HG02623 (cell line): ENCODE data around the gene ARHGEF40.

Experiments used
- ATAC-seq: cut with Tn5 transposase; IDR thresholded peaks from one replicate; pipeline ENCODE4 v1.9.1; 2021; ENCODE audit warnings: moderate library complexity; ENCODE audit not compliant: unreplicated experiment

Gene ARHGEF40

DNA sequence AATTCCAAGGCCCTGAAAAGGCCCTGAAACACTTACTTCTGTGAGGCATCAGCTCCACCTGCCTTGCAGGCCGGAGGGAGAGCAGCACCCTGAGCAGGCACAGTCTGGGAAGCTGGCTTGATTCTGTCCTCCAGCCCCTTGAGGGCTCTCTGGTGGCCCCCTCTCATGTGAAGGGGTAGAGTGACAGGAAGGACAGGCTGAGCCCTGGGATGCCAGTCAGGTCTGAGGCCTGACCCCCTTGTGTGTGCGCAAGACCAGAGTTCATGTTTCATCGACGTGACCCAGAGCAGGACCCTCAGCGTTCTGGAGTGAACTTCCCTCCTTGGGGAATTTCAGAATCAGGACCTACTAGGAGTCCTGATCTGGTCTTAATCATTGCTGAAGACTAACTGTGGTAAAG lies 11.2 kb upstream of the ARHGEF40 start:
- no peak for ATAC-seq

- ATAC-seq = no peak
Measured at GRCh38 chr14:21059842-21060613, 10.1 kb upstream of the ARHGEF40 start.

- ATAC-seq = no peak
Measured at GRCh38 chr14:21060614-21061346, 9.3 kb upstream of the ARHGEF40 start.

DNA sequence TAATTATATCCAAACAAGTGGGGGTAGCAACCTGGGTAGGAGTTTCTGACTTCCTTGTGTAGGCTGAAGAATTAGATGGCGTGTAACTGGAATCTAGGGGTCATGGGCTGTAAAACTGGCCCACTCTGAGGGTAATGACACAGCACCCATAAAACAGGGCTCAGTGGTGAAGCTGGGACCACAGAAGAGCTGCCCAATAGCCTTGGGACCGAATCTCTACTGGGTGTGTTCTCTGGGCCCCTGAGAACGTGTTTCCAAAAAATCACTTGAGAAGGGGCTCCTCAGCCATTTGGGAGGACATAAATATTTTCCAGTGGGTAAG lies 8.8 kb upstream of the ARHGEF40 start:
- ATAC-seq = no peak

DNA sequence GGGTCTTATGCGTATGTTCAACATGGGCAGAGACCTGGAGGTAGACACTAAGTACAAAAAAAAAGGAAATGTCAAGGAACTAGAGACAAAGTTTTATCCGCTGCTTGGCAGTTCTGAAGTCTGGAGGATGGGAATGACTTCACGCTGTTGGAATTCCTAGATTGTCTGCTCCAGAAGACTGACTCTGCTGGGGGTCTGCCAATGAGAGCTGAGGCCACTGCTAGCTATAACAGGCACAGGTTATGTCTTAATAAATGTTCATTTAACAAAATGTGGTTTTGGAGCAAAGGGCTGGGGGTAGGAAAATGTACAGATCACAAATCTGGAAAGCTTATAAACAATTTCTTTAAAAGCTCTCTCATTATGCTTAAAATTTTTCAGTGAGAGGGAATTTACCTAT lies 6.6 kb upstream of the ARHGEF40 start:
- no peak for ATAC-seq

DNA sequence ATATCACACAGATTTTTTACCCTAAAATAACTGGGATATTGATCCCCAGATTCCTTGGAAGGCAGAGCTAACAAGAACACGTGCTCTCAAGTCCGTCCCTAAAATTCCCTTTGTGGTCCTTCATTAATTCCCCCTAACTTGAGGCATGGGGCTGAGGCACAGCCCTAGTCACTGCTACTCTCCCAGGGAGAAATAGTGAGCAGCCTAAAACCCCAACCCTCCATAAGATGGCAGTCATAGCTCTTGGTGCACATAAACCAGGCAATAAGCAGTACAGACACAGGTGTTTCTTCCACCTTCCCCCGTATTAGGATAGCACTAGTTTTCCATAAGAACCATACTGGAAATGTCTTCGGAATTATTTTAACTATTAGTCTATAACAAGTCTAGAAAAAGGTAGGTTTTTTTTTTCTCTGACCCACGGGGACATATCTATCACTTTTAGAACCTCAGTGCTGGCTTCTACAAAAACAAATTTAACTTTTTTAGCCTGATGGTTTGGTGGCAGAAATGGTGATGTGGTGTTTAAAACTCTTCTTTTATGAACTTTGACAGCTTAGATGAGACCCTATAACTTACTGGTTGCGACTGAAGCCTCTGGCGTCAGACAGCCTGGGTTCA lies 3.1 kb upstream of the ARHGEF40 start:
- no peak for ATAC-seq

DNA sequence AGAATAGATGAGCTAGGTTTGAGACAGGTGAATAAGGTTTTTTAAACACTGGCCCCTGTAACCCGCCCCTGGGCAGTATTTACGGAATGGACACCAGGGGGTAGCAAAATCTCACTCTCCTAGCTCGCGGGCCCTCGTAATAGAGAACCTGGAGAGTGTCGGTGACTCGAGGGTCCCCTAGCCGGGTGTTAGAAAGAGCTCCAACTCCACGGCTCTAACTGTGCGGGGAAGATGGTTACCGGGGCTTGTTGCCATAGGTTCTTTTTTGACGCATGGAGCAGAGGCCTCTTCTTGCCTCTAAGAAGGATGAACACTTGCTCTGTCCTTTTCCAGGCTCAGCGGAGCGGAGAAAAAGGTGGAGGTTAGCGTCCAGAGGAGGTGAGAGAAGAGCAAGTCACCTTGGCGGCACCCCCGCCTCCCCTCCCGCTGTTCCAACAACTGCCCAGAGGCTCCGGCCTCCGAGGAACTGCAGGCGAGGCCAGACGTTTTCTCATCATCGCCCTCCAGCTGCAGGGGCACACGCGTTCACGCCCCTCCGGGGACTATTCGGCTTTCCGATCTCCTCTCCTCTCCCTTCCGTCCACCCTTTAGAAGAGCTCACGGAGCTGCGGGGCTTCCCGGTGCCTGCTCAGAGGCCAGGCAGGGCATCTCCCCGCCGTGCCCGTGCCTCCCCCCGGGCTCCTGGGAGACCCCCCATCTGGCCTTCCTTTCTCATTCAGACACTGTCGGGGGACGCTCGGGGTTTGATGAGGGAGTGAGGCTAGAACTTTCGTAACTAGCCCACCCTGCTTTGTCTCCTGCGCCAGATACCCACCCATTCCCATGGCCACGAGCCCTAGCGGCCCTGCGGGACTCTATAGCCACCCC lies 1.4 kb upstream of the ARHGEF40 start:
- ATAC-seq = no peak

GRCh38 chr14:21069388-21070082 lies 569 bp upstream of the ARHGEF40 start:
- no peak for ATAC-seq

DNA sequence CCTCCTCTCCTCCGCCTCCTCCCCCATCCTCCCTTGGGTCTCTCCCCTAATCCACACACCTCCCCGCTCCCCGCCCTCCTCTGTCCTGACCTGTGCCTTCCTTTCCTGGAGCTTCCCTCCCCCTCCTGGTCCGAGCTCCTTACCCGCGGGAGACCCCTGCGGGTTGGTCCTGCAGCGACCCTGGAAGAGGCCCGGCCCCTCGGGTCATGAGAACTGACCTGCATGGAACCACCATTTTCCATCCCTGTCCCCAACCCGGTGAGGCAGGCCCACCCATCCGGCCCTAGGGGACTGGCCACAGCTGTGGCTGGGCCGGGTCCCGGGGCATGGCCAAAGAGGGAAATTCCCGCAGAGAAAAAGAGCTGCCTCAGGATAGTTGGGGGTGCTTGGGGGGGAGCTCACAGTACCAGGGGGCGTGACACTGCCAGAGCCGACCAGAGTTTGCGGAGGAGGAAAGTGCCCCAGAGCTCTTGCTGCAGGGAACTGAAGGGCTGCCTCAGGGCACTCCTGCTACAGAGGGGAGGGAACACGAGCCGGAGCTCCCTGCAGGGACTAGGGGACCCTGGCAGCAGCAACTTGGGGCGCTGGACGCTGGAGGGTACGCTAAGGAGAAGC lies 613 bp downstream of the ARHGEF40 start:
- ATAC-seq = peak; percentile 9

- ATAC-seq = peak; percentile 69
Measured at GRCh38 chr14:21071225-21072030, 1.3 kb downstream of the ARHGEF40 start.

DNA sequence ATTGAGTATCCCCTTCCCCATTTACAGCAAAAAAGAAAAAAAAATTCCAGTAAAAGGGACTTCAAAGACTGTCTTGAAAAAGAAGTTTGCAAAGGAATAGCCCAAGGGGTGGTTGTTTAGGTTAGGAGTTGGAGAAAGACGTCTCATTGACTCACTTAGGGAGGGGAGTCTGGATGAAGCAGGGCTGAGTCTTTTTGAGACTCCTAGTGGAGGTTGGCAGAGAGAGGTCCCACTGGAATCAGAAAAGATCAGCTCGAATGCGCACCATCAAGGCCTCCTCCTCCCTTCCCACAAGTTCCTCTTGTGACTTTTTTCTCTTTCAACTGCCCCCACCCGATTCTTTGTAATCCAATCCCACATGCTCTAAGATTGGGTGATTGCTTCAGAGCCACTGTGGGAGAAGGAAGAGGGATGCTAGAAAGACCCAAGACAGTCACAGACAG lies 1.9 kb downstream of the ARHGEF40 start:
- ATAC-seq = no peak

DNA sequence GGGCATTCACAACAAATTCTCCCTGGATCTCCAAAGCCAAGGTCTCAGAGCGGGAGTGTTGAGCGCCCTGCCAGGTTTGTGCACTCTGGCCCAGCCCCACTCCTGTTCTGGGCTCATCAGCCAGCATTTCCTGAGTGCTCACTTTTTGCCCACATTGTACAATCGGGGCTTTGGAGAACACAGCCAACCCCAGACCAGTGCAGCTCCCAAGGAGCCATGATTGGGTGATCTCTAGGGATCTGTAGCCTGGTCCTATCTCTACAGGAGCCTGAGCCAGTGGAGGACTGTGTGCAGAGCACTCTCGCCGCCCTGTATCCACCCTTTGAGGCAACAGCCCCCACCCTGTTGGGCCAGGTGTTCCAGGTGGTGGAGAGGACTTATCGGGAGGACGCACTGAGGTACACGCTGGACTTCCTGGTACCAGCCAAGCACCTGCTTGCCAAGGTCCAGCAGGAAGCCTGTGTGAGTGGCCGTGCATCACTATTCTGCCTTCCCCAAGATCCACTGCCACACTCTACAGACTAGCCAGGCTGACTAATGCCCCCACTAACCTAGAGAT lies 2.8 kb downstream of the ARHGEF40 start:
- ATAC-seq = no peak

DNA sequence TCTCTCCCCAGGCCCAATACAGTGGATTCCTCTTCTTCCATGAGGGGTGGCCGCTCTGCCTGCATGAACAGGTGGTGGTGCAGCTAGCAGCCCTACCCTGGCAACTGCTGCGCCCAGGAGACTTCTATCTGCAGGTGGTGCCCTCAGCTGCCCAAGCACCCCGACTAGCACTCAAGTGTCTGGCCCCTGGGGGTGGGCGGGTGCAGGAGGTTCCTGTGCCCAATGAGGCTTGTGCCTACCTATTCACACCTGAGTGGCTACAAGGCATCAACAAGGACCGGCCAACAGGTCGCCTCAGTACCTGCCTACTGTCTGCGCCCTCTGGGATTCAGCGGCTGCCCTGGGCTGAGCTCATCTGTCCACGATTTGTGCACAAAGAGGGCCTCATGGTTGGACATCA lies 3.8 kb downstream of the ARHGEF40 start:
- ATAC-seq = no peak

GRCh38 chr14:21074398-21075272 lies 4.5 kb downstream of the ARHGEF40 start:
- no peak for ATAC-seq

- no peak for ATAC-seq
Measured at GRCh38 chr14:21075719-21076437, 5.8 kb downstream of the ARHGEF40 start.

- ATAC-seq = no peak
Measured at GRCh38 chr14:21077672-21078071, 7.6 kb downstream of the ARHGEF40 start.

- no peak for ATAC-seq
Measured at GRCh38 chr14:21078287-21078686, 8.2 kb downstream of the ARHGEF40 start.
